ENCODE results near the gene MLH1. TPM values are rescaled to one million over a fixed set of nuclear protein-coding genes. Genes with fewer than 3 reads are reported as not detected.

MLH1 gene
- total RNA-seq, 2 experiments from 2014 or later, result 18.9 to 23.8 TPM

GRCh38 chr3:37100411-37100810 lies 107.1 kb downstream of the MLH1 start:
- DNase-seq (no peak), ATAC-seq (ENCODE audit: poor library complexity) (no peak)
- Histone ChIP-seq H3K27ac (ENCODE audit: low read depth in 1 of 2, low read length in 2 of 2) (no peak overlapping the region), H3K27me3 (ENCODE audit: control insufficient read depth in 1 of 2, insufficient read depth in 2 of 2, low read length in 2 of 2) (no peaks in the 10 kb centered on the region), H3K4me1 (ENCODE audit: insufficient read depth, low read length) (no peaks in the 10 kb centered on the region), H3K36me3 (ENCODE audit: insufficient read depth, low read length) (no peaks in the 10 kb centered on the region), H3K4me3 (ENCODE audit: low read length) (no peak overlapping the region), H3K9me3 (ENCODE audit: control insufficient read depth in 1 of 2, insufficient read depth in 1 of 2, low read length in 2 of 2) (no peaks in the 10 kb centered on the region)
- no peak for TF ChIP-seq CTCF (IDR thresholded peaks at IDR 0.05)
- no peak overlapping the region for H3K27ac Mint-ChIP-seq
- CTCF ChIA-PET, result no interaction called here
- intact Hi-C loops (cut with DNase I, micrococcal nuclease), result no loop called here
- H3K4me1 Mint-ChIP-seq (ENCODE audit: low read depth), result no peaks in the 10 kb centered on the region
- no peak overlapping the region for H3K4me3 Mint-ChIP-seq
- H3K9me3 Mint-ChIP-seq, result no peaks in the 10 kb centered on the region
- H3K27me3 Mint-ChIP-seq, result no peaks in the 10 kb centered on the region
- POLR2A ChIA-PET, result no interaction called here
- peaks cover 8% of the 10 kb centered on the region for H3K36me3 Mint-ChIP-seq (ENCODE audit: low read depth)

Other genes starting within 250 kb of the MLH1 start
- gene DCLK3, start 229.0 kb upstream of the MLH1 start, total RNA-seq, result not detected
- gene TRANK1, start 48.5 kb upstream of the MLH1 start, total RNA-seq, result 10 to 100 TPM; 39.2 to 44.8 TPM
- gene EPM2AIP1, start 387 bp upstream of the MLH1 start, total RNA-seq, result 10 to 100 TPM; 27.7 to 29.5 TPM
- gene LRRFIP2, start 181.1 kb downstream of the MLH1 start, total RNA-seq, result 10 to 100 TPM; 34.2 to 34.8 TPM
- gene GOLGA4, start 249.8 kb downstream of the MLH1 start, total RNA-seq, result 10 to 100 TPM; 50.2 TPM

Measured in CD4-positive, alpha-beta T cell (primary cell).